Stimulated activated CD4-positive, alpha-beta T cell treated with anti-CD3 and anti-CD28 coated beads, Interleukin-1b, Interleukin-23, amount 100 ng/mL, for 4 hours (primary cell): ENCODE data around the gene RTL3.
"Not testable (repeated sequence)": the region's sequence is repeated elsewhere in the genome, so short reads cannot be mapped to it uniquely, and the experiment has no call there.

Experiments used
- DNase-seq, 2 donors: peaks; one replicate each; pipeline ENCODE4 v3.0.0-alpha.2; 2020; ENCODE audit warnings: low read depth in 2 of 2

The RTL3 gene

GRCh38 chrX:78658845-78659744, at the start of gene RTL3:
RTL3 (minus strand) TSS chrX:78659328; CDS start chrX:78658420, 908 bp downstream.
- no peak for DNase-seq

GRCh38 chrX:78708816-78709215, 49.7 kb upstream of the RTL3 start:
- DNase-seq: no peak

- no peak for DNase-seq
Observed at GRCh38 chrX:78708262-78708661, 49.1 kb upstream of the RTL3 start.

- no peak for DNase-seq
Observed at GRCh38 chrX:78706071-78706470, 46.9 kb upstream of the RTL3 start.

GRCh38 chrX:78693536-78693935, 34.4 kb upstream of the RTL3 start:
- no peak for DNase-seq

- no peak for DNase-seq
Observed at GRCh38 chrX:78693012-78693411, 33.9 kb upstream of the RTL3 start.

- no peak for DNase-seq
Observed at GRCh38 chrX:78687586-78687985, 28.5 kb upstream of the RTL3 start.

- no peak for DNase-seq
Observed at GRCh38 chrX:78673246-78673645, 14.1 kb upstream of the RTL3 start.

- no peak for DNase-seq
Observed at GRCh38 chrX:78665342-78665741, 6.2 kb upstream of the RTL3 start.

- no peak for DNase-seq
Observed at GRCh38 chrX:78661836-78662235, 2.7 kb upstream of the RTL3 start.

GRCh38 chrX:78659955-78660354, 827 bp upstream of the RTL3 start:
- DNase-seq: no peak

- DNase-seq: no peak
Observed at GRCh38 chrX:78658414-78658813, 714 bp downstream of the RTL3 start.

- no peak for DNase-seq
Observed at GRCh38 chrX:78655642-78656041, 3.5 kb downstream of the RTL3 start.

GRCh38 chrX:78653118-78653822, 5.9 kb downstream of the RTL3 start:
- DNase-seq: no peak

GRCh38 chrX:78650906-78651437, 8.2 kb downstream of the RTL3 start:
- no peak for DNase-seq

GRCh38 chrX:78643874-78644273, 15.3 kb downstream of the RTL3 start:
- no peak for DNase-seq

GRCh38 chrX:78643096-78643495, 16.0 kb downstream of the RTL3 start:
- DNase-seq: no peak

- not testable (repeated sequence) for DNase-seq
Observed at GRCh38 chrX:78636096-78636495, 23.0 kb downstream of the RTL3 start.

- DNase-seq: no peak
Observed at GRCh38 chrX:78624962-78625909, 33.9 kb downstream of the RTL3 start.

GRCh38 chrX:78624426-78624825, 34.7 kb downstream of the RTL3 start:
- DNase-seq: no peak

- no peak for DNase-seq
Observed at GRCh38 chrX:78622831-78623230, 36.3 kb downstream of the RTL3 start.

- DNase-seq: no peak
Observed at GRCh38 chrX:78619834-78620233, 39.3 kb downstream of the RTL3 start.
